Activated CD4-positive, alpha-beta T cell treated with anti-CD3 and anti-CD28 coated beads for 4 hours (primary cell): ENCODE data around the gene C9.
"Not testable (repeated sequence)": the region's sequence is repeated elsewhere in the genome, so short reads cannot be mapped to it uniquely, and the experiment has no call there.

ENCODE experiments used
- DNase-seq, 2 donors: peaks; one replicate each; pipeline ENCODE4 v3.0.0-alpha.2; 2020

C9 gene

DNA sequence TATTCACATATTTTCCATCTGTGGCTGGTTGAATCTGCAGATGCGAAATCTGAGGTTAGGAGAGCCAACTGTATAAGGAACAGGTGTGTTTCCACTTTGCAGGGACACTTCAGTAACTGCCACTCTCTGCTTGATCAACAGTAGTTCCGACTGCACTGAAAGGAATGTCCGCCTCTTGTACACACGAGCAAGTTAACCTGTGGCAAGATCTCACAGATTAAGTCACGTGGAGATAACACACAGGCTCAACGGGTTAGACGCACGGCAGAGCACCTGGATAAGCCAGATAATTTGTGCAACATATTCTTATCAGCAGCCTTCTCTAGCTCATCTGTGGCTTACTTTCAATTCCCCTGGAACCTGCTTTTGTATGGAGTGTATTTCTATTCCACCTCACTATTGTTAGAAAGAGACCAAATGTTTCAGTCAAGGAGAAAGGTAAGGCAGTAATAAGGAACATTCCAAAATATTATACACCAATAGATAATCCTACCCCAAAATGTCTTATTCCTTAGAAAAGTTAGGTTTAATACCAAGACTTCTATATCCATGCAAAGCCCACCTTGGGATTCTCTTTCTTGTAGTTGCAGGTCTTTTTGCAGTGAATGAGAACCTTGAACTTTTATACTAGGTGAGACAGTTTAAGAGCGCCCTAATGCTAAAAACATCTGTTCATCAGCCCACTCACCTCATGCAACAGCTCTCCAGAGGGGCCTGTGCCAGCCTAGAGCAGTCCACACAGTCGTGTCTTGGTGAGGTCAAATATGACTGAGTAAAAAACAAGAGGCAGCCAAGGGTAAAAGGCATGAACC lies 6.5 kb upstream of the C9 start:
- DNase-seq: no peak

DNA sequence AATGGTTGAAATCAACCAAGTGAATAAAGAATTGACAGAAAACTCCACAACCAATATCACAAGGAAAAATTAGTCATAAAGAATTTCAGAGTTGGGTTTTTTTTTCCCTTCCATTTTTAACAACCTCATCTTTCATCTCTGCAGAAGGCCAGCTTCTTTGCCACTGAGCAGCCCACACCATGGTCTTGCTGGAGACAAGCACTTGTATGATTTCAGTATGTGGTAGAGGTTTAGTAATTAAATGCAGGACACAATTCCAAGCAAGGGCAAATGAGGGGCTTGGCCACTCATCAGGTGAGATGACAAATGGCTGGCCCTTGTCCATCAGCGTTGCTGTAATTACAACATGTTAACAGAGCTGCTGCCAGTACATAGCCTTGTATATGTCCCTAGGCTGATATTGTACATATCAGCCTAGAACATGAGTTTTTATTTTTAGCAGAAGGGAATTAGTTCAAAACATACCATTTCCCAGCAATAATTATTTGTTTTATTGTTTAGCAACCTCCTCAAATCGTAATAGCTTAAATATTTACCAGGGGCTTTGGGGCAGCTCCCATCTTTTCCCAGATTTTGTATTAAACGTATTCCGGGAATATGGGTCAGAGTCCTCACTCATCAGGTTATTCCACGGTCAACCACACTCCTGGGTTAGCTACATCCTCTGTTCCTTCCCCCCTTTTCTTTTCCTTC lies 5.0 kb upstream of the C9 start:
- DNase-seq: no peak

DNA sequence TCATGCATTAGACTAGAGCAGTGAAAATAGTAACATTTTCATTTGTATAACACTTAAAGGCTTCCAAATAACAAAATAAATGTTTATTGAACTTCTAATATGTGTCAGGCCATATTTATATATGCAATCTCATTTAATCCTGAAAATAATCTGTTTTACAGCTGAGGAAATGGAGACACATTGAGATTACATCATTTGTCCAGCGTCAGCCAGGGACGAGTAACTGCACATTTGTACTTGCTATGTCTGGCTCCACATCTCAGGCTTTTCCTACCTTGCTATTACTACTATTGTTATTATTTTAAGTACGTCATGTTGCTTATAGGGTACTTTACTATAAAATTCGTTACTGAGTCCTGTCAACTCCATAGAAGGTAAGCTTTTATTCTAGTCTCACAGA lies 3.8 kb upstream of the C9 start:
- no peak for DNase-seq

DNA sequence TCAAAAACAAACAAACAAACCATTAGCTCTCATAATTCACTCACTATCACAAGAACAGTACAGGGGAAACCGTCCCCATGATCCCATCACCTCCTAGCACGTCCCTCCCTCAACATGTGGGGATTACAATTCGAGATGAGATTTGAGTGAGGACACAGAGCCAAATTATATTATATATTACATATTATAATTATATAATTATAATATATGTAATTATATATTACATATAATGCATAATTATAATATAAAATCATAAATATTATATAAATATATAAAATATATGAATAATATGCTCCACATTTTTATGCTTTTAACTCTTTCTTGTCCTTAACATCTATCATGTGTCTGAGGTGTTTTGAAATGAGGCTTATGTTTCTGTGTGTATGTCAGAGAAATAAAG lies 3.4 kb upstream of the C9 start:
- DNase-seq: no peak

DNA sequence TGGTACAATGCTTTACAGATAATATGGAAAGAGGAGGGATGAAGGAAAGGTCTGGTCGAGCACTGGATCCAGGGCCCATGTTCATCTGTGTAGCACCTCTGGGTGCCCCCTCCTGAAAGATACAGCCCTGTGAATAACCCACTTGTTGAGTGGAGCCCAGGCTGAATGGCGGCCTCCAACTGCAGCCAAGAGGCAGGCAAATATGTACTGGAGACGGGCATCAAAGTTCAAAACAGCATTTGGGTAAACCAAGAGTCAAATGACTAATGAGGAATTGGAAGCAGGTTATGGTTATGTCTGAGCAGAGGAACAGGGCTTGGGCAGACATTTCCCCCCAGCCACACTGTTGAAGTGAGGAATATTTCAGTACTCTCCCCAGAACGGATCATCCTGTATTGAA lies 1.1 kb downstream of the C9 start:
- no peak for DNase-seq

DNA sequence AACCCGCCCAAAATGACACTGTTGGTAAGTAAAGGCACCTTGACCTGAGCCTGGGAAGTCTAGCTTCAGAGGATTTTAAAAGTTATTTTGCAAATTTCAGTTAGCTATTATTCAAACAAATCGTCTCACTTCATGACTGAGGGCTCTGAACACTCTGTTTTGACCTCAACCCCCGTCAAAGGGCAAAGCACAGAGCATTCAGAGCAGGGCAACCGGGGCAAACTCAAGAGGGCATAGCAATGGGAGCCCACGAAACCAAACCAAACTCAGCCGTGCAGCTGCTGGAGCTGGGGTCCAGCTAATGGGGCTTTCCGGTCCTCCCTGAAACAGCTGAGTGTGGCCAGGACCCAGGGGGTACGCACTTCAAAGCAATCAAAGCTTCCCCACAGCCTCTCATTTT lies 1.6 kb downstream of the C9 start:
- DNase-seq: no peak

DNA sequence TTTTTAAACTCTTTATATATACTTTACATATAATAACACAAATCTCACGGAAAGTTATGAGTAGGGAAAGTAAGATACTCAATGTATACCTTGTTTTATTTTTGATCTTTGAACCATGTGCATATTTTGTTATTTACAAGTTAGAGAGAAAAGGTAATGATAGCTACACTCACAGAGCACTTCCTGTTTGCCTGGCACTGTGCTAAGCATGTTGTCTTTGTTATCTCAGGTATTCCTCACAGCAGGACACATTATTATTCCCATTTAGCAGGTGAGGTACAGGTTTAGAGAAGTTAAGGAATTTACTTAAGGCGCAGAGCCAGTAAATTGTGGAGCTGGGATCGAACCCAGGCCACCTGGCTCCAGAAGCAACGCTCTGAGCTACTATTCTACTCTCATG lies 3.0 kb downstream of the C9 start:
- DNase-seq: no peak

DNA sequence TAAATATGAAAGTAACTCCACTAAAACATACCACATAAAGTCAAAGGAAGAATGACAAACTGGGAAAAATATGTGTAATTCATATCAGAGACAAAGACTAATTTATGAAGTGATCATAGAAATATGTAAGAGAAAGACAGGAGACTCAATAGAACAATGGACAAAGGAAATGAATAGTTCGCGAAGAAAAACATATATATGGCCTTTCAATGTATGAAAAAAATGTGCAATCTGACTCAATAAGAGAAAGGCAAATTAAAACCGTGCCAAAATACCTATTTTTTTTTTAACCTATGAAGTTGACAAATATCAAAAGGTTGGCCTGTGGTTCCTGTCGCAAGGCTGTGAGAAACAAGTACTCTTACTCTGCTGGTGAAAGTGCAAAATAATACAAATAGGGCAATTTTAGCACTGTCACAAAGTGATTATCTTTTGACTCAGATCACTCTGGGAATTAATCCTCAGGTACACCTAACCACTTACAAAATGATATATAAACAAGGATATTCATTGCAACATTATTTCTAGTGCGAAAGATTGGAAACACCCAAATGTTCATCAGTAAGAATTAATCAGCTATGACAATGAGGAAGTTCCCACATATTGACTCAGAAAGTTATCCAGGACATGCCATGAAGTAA lies 3.7 kb downstream of the C9 start:
- DNase-seq: no peak

DNA sequence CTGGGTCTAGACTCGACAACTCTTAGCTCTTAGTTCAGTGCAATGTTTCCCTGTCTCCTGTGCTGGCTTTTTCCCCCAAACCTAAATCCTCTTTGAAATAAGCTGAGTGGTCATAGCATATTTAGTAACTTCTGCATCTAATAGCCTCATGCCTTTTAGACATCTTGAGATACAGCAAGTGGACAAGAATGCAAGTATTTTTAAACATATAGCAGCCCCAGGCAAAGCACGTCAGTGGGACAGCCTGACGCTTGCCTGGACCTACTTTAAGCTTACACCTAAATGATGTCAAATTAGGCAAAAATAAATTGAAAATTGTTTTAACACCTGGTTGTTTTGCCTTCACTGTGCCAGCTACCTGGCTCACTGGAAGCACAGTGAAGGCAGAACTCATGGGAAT lies 8.0 kb downstream of the C9 start:
- DNase-seq: no peak

DNA sequence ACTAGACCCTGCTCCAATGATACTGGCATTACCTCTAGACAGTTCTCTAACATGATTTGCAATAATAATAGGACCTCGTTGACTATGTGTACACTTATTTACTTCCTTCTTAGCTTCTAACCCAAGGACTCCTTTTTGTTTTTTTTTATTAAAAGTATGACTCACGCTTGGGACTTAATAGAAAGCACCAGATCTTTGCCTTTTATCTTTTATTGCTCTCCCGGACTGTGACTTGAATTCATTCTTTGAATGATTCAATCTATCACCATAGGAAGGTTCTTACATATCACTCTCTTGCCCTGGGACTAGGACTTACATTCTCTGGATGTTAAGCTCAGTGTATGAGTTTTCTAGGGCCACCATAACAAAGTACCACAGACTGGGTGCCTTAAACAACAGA lies 9.0 kb downstream of the C9 start:
- no peak for DNase-seq

DNA sequence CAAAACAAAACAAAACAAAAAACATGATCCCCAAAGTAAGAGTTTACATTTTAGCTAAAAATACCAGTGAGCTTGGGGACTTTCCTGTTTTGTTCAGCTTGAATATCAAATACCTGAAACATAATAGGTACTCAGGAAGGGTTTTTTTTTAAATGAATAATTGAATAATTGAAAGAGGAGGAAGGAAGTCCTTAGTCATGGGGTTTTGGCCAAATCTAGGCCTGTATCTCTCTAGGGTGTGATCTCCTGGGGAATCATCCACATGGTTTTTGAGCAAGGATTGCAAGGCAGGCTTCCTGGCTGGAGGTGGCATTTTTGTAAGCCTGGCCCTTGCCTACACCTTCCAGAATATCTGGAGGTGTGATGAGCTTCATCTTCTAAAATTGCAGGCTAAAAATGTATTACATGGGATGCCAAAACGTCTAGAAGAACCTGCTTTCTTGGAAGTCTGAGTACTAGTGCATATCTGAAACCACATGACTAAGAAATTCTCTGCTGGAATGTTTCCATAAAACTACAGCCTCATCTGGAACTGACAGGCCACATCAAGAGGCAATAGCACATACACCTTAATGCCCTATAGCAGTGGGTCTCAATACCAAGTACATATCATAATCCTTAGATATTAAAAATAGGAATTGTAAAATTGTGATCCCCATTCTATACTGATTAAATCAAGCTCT lies 10.4 kb downstream of the C9 start:
- DNase-seq: no peak

DNA sequence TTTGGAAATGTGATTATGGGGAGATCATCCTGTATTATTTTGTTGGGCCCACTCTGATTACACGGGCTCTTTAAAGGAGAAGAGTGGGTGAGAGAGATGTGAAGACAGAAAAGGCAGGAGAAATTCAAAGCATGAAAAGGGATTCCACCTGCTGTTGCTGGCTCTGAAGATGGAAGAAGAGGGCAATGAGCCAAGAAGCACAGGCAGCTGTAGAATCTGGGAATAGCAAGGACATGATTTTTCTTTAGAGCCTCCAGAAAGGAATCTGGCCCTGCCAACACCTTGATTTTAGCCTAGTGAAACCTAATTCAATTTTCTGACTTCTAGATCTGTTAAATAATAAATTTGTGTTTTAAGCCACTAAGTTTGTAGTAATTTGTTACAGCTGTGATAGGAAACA lies 11.3 kb downstream of the C9 start:
- DNase-seq: no peak

DNA sequence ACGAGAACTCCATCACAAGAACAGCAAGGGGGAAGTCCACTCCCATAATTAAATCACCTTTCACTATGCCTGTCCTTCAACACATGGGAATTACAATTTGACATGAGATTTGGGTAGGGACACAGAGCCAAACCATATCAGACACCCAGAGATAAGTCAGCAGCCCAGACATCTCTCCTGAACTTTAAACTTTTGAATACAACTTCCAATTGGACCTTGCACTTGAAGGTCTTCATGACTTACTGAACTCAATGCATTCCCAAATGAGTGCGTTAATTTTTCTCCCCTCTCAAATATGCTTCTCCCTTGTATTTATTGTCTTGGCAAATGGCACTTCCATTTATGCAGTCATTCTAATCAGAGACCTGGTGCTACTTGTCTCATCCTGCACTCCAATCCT lies 12.1 kb downstream of the C9 start:
- DNase-seq: no peak

DNA sequence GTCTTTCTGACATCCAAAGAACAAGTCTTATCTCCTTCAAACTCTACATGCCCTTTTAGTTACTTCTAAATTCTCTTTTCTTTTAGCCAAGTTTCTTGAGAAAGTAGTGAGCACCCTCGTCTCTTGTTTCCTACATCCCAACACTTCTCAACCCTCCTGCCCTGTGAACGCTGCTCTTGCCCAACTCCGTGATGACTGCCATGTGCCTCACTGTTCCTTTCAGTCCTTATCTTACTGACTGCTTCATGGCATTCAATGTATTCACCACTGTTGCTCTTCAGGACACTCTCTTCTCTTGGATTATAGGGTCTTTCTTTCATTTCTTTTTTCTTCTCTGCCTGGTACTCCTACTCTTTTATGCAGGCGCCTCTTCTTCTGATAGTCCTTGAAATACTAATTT lies 14.8 kb downstream of the C9 start:
- DNase-seq: no peak

DNA sequence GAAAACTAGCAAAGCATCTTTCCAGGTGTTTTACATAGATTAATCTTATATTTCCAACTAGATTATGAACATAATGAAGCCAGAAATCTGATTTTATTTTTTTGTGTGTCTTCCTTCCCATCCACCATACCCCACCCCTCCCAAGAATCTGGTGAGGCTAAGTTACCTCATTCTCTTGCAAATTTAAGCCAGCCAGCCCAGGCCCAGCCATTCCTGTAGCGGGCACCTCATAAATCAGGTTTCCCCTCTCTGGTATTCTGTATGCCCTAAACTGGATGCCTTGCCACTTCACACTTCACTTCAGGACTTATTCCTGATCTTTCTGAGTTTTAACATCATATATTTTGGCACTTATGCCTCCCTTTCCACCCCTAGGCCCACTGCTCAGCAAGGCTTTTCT lies 21.8 kb downstream of the C9 start:
- DNase-seq: no peak

DNA sequence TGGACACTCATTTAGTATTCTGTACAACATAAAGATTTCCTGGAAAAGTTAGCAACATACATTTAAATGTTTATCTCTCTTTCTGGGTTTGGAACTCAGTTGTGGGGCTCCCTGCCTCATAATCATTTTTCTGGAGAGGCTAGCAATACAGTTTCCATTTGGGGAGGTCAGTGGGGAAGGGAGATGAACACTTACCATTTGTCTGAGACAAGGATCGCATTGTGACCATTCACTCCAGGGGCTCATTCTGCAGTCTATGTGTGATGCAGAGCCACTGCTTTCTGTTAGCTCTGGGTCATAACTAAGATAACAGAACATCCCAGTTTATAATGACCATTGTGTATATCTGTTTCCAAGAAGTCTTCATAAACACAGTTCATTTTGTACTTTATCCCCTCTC lies 22.4 kb downstream of the C9 start:
- DNase-seq: no peak

DNA sequence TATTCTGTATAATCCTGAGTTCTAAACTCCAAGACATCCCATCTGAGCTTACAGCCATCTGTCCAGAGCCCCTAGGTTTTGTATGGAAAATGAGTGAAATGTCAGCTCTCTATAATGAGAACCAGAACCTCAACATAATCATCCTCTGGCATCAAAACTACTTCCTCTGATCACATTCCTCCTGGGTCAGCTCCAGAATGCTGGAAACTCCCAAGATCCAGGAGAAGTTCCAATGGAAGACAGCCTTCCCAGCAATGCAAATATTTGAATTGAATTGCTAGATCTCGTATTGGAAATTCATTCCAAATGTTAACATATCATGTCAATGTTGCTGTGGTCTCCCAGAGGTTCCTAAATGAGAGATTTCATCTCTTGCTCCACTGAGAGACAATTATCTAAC lies 23.8 kb downstream of the C9 start:
- no peak for DNase-seq

DNA sequence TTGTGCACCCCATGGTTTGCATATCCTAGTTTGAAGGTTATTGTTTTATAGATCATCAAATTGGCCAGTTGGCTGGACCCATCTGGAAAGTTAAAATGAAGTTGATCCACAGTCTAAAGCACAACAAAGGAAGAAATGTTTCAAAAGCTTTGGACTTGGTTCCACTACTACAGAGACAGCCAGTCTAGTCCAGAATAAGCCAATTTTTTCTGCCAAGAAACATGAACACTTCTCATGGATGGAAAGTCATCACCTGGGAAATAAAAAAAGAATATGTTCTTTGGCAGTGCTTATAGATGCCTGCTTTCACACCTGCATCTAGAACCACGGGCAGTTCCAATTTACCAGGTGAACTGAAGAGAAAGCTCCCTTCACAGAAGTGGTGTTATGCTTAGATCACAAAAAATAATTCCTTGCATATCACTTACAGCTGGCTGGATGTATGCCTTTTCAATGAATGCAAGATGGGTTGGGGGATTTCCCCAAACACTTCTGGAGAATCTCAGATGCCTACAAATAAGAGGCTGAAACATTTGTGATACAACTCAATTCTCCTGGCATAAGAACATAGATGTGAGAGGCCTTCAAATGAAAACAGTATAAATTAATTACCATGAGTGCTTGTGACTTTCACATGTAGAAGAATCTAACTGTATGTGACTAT lies 26.9 kb downstream of the C9 start:
- DNase-seq: no peak

DNA sequence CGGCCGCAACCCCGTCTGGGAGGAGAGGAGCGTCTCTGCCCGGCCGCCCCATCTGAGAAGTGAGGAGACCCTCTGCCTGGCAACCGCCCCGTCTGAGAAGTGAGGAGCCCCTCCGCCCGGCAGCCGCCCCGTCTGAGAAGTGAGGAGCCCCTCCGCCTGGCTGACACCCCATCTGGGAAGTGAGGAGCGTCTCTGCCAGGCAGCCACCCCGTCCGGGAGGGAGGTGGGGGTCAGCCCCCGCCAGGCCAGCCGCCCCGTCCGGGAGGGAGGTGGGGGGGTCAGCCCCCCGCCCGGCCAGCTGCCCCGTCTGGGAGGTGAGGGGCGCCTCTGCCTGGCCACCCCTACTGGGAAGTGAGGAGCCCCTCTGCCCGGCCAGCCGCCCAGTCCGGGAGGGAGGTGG lies 30.0 kb downstream of the C9 start:
- DNase-seq: not testable (repeated sequence)

DNA sequence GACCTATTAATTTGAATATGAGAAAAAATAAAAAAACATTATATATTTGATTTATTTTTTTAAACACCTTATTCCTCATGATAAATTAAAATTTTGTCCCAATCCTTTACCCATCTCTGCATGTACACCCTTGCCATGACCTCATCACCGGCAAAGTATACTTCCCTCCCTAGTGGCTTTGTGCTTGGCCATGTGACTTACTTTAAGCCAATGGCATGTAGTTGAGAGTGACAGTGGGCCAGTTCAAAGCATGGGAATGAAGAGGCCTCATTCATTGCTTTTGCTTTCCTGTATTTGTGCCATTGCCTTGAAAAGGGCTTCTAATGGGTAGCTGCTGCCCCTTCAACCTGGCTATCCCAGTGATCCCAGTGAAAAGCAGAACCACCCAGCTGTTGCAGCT lies 31.2 kb downstream of the C9 start:
- no peak for DNase-seq

DNA sequence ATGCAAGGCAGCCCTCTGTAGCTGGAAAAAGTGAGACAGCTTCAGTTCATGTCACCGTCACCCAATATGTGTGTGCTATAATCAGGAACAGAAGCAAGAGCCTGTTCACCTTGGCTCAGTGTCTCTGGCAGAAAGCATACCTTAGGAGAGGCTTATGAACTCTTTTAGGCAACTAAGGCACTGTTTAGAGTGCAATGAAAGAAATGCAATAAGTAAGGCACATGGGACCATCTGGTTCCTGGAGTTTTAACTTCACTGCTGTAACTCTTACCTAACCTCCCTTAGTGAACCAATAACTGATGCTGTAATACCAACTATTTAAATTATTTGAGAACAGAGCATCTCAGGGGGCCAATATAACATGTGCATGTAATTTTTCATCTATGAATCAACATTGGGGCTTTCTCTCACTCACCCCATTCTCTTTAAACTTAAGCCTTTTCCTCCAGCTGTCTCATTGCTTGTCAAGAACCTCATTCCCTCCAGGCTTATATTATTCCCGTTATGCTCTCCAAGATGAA lies 32.4 kb downstream of the C9 start:
- DNase-seq: no peak

DNA sequence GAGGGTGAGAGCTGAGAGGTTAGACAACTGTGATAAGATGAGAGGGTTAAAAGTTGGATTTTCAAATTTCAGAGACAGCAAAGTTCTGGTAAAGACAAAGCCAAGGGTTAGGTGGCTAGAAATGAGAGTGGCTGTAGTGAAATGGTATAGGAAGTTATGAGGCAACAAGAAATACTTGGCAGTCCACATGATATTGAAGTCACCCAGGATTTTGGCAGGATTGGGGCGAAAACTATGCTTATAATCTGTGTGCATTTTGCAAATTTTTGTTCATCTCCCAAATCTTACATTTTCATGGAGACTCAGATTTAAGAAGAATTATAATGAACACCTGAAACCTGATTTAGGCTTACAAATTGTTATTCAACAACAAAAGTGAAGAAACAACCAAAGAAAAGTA lies 35.6 kb downstream of the C9 start:
- no peak for DNase-seq

DNA sequence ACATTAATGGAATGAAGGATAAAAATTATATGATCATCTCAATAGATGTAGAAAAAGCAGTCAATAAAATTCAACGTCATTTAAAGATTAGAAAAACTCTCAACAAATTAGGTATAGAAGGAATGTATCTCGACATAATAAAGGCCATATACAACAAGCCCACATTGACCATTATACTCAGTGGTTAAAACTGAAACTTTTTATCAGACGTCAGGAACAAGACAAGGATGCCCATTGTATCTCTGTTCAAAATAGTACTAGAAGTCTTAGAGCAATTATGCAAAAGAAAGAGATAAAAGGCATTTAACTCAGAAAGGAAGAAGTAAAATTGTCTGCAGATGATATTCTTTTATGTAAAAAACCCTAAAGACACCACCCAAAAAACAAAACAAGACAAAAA lies 40.8 kb downstream of the C9 start:
- no peak for DNase-seq
